ENCODE data around the gene CDS2.

Gene CDS2

GRCh38 chr20:5171790-5172164, 45.0 kb downstream of the CDS2 start:
- peak; percentile 78 to 90 for DNase-seq
- TF ChIP-seq POLR2A (IDR thresholded peaks at IDR 0.05; ENCODE audit: low read length) (no peak), GATA1 (IDR thresholded peaks at IDR 0.05; ENCODE audit: low read depth, low read length) (no peak)

- no peak for DNase-seq
- no peak for TF ChIP-seq GATA1 (IDR thresholded peaks at IDR 0.05; ENCODE audit: low read depth, low read length)
- no peak for TF ChIP-seq POLR2A (IDR thresholded peaks at IDR 0.05; ENCODE audit: low read length)
These were observed 45.4 kb downstream of the CDS2 start for GRCh38 chr20:5172167-5172601.

GRCh38 chr20:5172903-5173463, 46.2 kb downstream of the CDS2 start:
- TF ChIP-seq GATA1 (IDR thresholded peaks at IDR 0.05; ENCODE audit: low read depth, low read length) = no peak
- TF ChIP-seq POLR2A (IDR thresholded peaks at IDR 0.05; ENCODE audit: low read length) = no peak
- DNase-seq = no peak

GRCh38 chr20:5173751-5174150, 46.9 kb downstream of the CDS2 start:
- DNase-seq = no peak
- TF ChIP-seq GATA1 (IDR thresholded peaks at IDR 0.05; ENCODE audit: low read depth, low read length) = no peak
- TF ChIP-seq POLR2A (IDR thresholded peaks at IDR 0.05; ENCODE audit: low read length) = no peak

GRCh38 chr20:5177071-5177470, 50.3 kb downstream of the CDS2 start:
- peak in 1 of 2 experiments; percentile 20 for DNase-seq

GRCh38 chr20:5178046-5178445, 51.2 kb downstream of the CDS2 start:
- DNase-seq = no peak
- no peak for TF ChIP-seq GATA1 (IDR thresholded peaks at IDR 0.05; ENCODE audit: low read depth, low read length)
- no peak for TF ChIP-seq POLR2A (IDR thresholded peaks at IDR 0.05; ENCODE audit: low read length)

More at GRCh38 chr20:5177071-5177470, 50.3 kb downstream of the CDS2 start:
- TF ChIP-seq GATA1 (IDR thresholded peaks at IDR 0.05; ENCODE audit: low read depth, low read length) = no peak
- TF ChIP-seq POLR2A (IDR thresholded peaks at IDR 0.05; ENCODE audit: low read length) = no peak

GRCh38 chr20:5180421-5180820, 53.6 kb downstream of the CDS2 start:
- TF ChIP-seq POLR2A (IDR thresholded peaks at IDR 0.05; ENCODE audit: low read length) = no peak
- TF ChIP-seq GATA1 (IDR thresholded peaks at IDR 0.05; ENCODE audit: low read depth, low read length) = no peak
- no peak for DNase-seq

- no peak for TF ChIP-seq POLR2A (IDR thresholded peaks at IDR 0.05; ENCODE audit: low read length)
- no peak for TF ChIP-seq GATA1 (IDR thresholded peaks at IDR 0.05; ENCODE audit: low read depth, low read length)
- DNase-seq = no peak
These were observed 54.1 kb downstream of the CDS2 start for GRCh38 chr20:5180933-5181332.

- TF ChIP-seq GATA1 (IDR thresholded peaks at IDR 0.05; ENCODE audit: low read depth, low read length) (no peak), POLR2A (IDR thresholded peaks at IDR 0.05; ENCODE audit: low read length) (no peak)
- no peak for DNase-seq
These were observed 54.7 kb downstream of the CDS2 start for GRCh38 chr20:5181492-5181891.

- TF ChIP-seq POLR2A (IDR thresholded peaks at IDR 0.05; ENCODE audit: low read length) = no peak
- TF ChIP-seq GATA1 (IDR thresholded peaks at IDR 0.05; ENCODE audit: low read depth, low read length) = no peak
- no peak for DNase-seq
These were observed 55.1 kb downstream of the CDS2 start for GRCh38 chr20:5181958-5182357.

- TF ChIP-seq GATA1 (IDR thresholded peaks at IDR 0.05; ENCODE audit: low read depth, low read length) (no peak), POLR2A (IDR thresholded peaks at IDR 0.05; ENCODE audit: low read length) (no peak)
These were observed 55.9 kb downstream of the CDS2 start for GRCh38 chr20:5182615-5183254.

GRCh38 chr20:5183731-5184474, 57.1 kb downstream of the CDS2 start:
- DNase-seq = no peak

More at GRCh38 chr20:5182615-5183254, 55.9 kb downstream of the CDS2 start:
- no peak for DNase-seq

GRCh38 chr20:5184684-5185083, 57.9 kb downstream of the CDS2 start:
- no peak for DNase-seq

More at GRCh38 chr20:5183731-5184474, 57.1 kb downstream of the CDS2 start:
- TF ChIP-seq POLR2A (IDR thresholded peaks at IDR 0.05; ENCODE audit: low read length) (no peak), GATA1 (IDR thresholded peaks at IDR 0.05; ENCODE audit: low read depth, low read length) (no peak)

GRCh38 chr20:5187122-5187521, 60.3 kb downstream of the CDS2 start:
- TF ChIP-seq GATA1 (IDR thresholded peaks at IDR 0.05; ENCODE audit: low read depth, low read length) (no peak), POLR2A (IDR thresholded peaks at IDR 0.05; ENCODE audit: low read length) (no peak)

More at GRCh38 chr20:5184684-5185083, 57.9 kb downstream of the CDS2 start:
- TF ChIP-seq POLR2A (IDR thresholded peaks at IDR 0.05; ENCODE audit: low read length) (no peak), GATA1 (IDR thresholded peaks at IDR 0.05; ENCODE audit: low read depth, low read length) (no peak)

More at GRCh38 chr20:5187122-5187521, 60.3 kb downstream of the CDS2 start:
- no peak for DNase-seq

All from erythroblast (primary cell).